HepG2 (cell line): ENCODE results near the gene PPP1R18. TPM values are rescaled to one million over a fixed set of nuclear protein-coding genes. Genes with fewer than 3 reads are reported as not detected.

Source experiments
- ARID4A ChIP-seq: sonication (generic); formaldehyde crosslinking; IDR thresholded peaks from 2 replicates; pipeline ENCODE4 v1.5.0; 2020; ENCODE audit warnings: mild to moderate bottlenecking, missing genetic modification reagents, borderline replicate concordance
- DPF2 ChIP-seq: sonication (generic); formaldehyde crosslinking; IDR thresholded peaks from 2 replicates; pipeline ENCODE4 v1.4.0; 2020; ENCODE audit warnings: mild to moderate bottlenecking, low read depth, missing genetic modification reagents, borderline replicate concordance
- HDAC6 ChIP-seq: fragments of 200-600 bp; sonication (generic); IDR thresholded peaks from 2 replicates; pipeline ENCODE4 v1.7.0; 2017; ENCODE audit warnings: mild to moderate bottlenecking, antibody characterized with exemption, low read length, low read depth
- HOXA3 ChIP-seq: sonication (generic); formaldehyde crosslinking; IDR thresholded peaks from 2 replicates; pipeline ENCODE4 v1.5.0; 2020; ENCODE audit warnings: missing genetic modification reagents
- MYPOP ChIP-seq: sonication (generic); formaldehyde crosslinking; IDR thresholded peaks from 2 replicates; pipeline ENCODE4 v1.8.1; 2023; ENCODE audit warnings: mild to moderate bottlenecking, moderate library complexity, missing genetic modification reagents
- PHF21A ChIP-seq: sonication (generic); formaldehyde crosslinking; IDR thresholded peaks from 2 replicates; pipeline ENCODE4 v1.5.0; 2020; ENCODE audit warnings: mild to moderate bottlenecking, missing genetic modification reagents
- RARG ChIP-seq: sonication (generic); formaldehyde crosslinking; IDR thresholded peaks from 2 replicates; pipeline ENCODE4 v1.4.0; 2020; ENCODE audit warnings: low read depth, mild to moderate bottlenecking, missing genetic modification reagents
- TAF15 ChIP-seq: fragments of 200-400 bp; formaldehyde crosslinking; IDR thresholded peaks from one replicate; pipeline ENCODE4 v1.6.1; 2018; ENCODE audit warnings: mild to moderate bottlenecking, low read depth, low read length; ENCODE audit not compliant: poor library complexity, severe bottlenecking
- ZBTB20 ChIP-seq: sonication (generic); formaldehyde crosslinking; IDR thresholded peaks from 2 replicates; pipeline ENCODE4 v1.8.1; 2023; ENCODE audit warnings: missing genetic modification reagents, low read depth, mild to moderate bottlenecking, borderline replicate concordance
- ZNF136 ChIP-seq: sonication (generic); formaldehyde crosslinking; IDR thresholded peaks from 2 replicates; pipeline ENCODE4 v1.8.1; 2022; ENCODE audit warnings: low read depth, mild to moderate bottlenecking, moderate library complexity, missing genetic modification reagents
- ZNF318 ChIP-seq: sonication (generic); formaldehyde crosslinking; IDR thresholded peaks from 2 replicates; pipeline ENCODE4 v1.4.0; 2020; ENCODE audit warnings: mild to moderate bottlenecking, missing genetic modification reagents
- ZNF329 ChIP-seq: sonication (generic); formaldehyde crosslinking; IDR thresholded peaks from 2 replicates; pipeline ENCODE4 v1.9.0; 2021; ENCODE audit warnings: low read depth, mild to moderate bottlenecking, missing genetic modification reagents
- ZNF614 ChIP-seq: IDR thresholded peaks from 2 replicates; pipeline ENCODE4 v1.6.1; 2018; ENCODE audit warnings: missing biosample characterization, missing genetic modification reagents, inconsistent platforms, borderline replicate concordance
- ZNF816 ChIP-seq: sonication (generic); formaldehyde crosslinking; IDR thresholded peaks from 2 replicates; pipeline ENCODE4 v1.8.0; 2022; ENCODE audit warnings: missing genetic modification reagents, mild to moderate bottlenecking, borderline replicate concordance
- polyA plus RNA-seq, 8 experiments: library from polyadenylated mRNA; depleted of rRNA in 3 of 8; stranded (reverse) in 7 of 8; unstranded in 1 of 8; fragments of >200 nt; fragmentation: Illumina TruSeq in 4 of 8; extraction: Trizol in 4 of 8; gene quantifications; 2 replicates each; pipeline versions ENCODE4 v1.2.1 to v1.2.3, GENCODE V29; 2011 to 2016; ENCODE audit warnings: low read depth in 4 of 8, missing spikeins in 1 of 8, mixed read lengths in 1 of 8; ENCODE audit not compliant: insufficient read depth in 1 of 8
- total RNA-seq, 5 experiments: library from RNA; depleted of rRNA; stranded (reverse); fragments of >200 nt; fragmentation: Illumina TruSeq; extraction: Trizol; gene quantifications; 2 replicates each; pipeline ENCODE4 v1.2.3, GENCODE V29; 2016; ENCODE audit warnings: low read depth in 1 of 5

PPP1R18 gene
- total and polyA plus RNA-seq, 2 of the 13 experiments (the other 11 are each of a cell fraction or from before 2014, with no cell fraction given): 4.9 to 9.2 TPM

GRCh38 chr6:30626484-30627366 lies 59.7 kb downstream of the PPP1R18 start, which contains the start of gene ATAT1 (continued):
- TF ChIP-seq ZNF318 (CRISPR knock-in tag) (peak; percentile 98), MYPOP (CRISPR knock-in tag) (peak; percentile 69; the same call in 1 of the 2 replicates), DPF2 (no peak), ZBTB20 (CRISPR knock-in tag) (0 out of 2 replicates have a peak, but pooled peaks have one; percentile 69), ZNF136 (peak; percentile 91), RARG (CRISPR knock-in tag) (no peak), ZNF614 (CRISPR knock-in tag) (peak; percentile 74; the same call in 1 of the 2 replicates), ZNF329 (CRISPR knock-in tag) (no peak), HOXA3 (CRISPR knock-in tag) (peak; percentile 94), ZNF816 (peak; percentile 81; the same call in 1 of the 2 replicates), TAF15 (no peak), PHF21A (peak; percentile 88; the same call in 1 of the 2 replicates), HDAC6 (no peak), ARID4A (CRISPR knock-in tag) (peak; percentile 99)
